Body of pancreas (tissue), 4 donors: ENCODE data around the gene COG3. TPM values are rescaled to one million over a fixed set of nuclear protein-coding genes. Genes with fewer than 3 reads are reported as not detected.

ENCODE experiments used
- ATAC-seq: fragments of 150-250 bp; one replicate; pipeline ENCODE4 v1.9.1; 2016
- DNase-seq, 4 donors: peaks; one replicate each; pipeline ENCODE4 v3.0.0-alpha.2; 2019
- H3K27ac ChIP-seq, 4 donors: fragments of 200-600 bp; sonication (generic); 1 replicate in 3 of 4; 2 replicates in 1 of 4; pipeline versions ENCODE4 v1.5.1 to v1.6.1; 2016 to 2019; ENCODE audit warnings: mild to moderate bottlenecking in 1 of 4, mixed read lengths in 1 of 4, moderate library complexity in 1 of 4
- H3K27me3 ChIP-seq, 2 donors: fragments of 200-600 bp; sonication (generic); one replicate each; pipeline ENCODE4 v1.6.0; 2016; ENCODE audit warnings: mild to moderate bottlenecking in 1 of 2
- H3K36me3 ChIP-seq, 2 donors: fragments of 200-600 bp; sonication (generic); replicated peaks in 1 of 2; 2 replicates each; pipeline ENCODE4 v1.5.1; 2016; ENCODE audit warnings: low read depth in 2 of 2; ENCODE audit not compliant: insufficient read depth in 1 of 2
- H3K4me1 ChIP-seq: fragments of 200-600 bp; sonication (generic); one replicate; pipeline ENCODE4 v1.6.0; 2016
- H3K4me3 ChIP-seq, 2 donors: fragments of 200-600 bp; sonication (generic); 1 replicate in 1 of 2; 2 replicates in 1 of 2; pipeline ENCODE4 v1.5.1; 2016 to 2019
- H3K9me3 ChIP-seq, 3 donors: fragments of 200-600 bp; sonication (generic); 1 replicate in 2 of 3; 2 replicates in 1 of 3; pipeline ENCODE4 v1.5.1; 2016
- POLR2A ChIP-seq, 3 donors: fragments of 450-650 bp; IDR thresholded peaks; one replicate each; pipeline ENCODE4 v1.6.1; 2016; ENCODE audit warnings: antibody characterized with exemption in 3 of 3, mild to moderate bottlenecking in 2 of 3
- WGBS, 2 donors: methylation state at CpG; one replicate each; pipeline ENCODE4 v1.1.5; 2017; 5-methylcytosine and 5-hydroxymethylcytosine counted together
- intact Hi-C: fragments of 100-400 bp; cut with DNase I; formaldehyde crosslinking; loops from one replicate; pipeline ENCODE4 v1.15.1; 2023
- total RNA-seq, 2 donors: library from RNA; depleted of rRNA; stranded (reverse); fragments of >200 nt; gene quantifications; one replicate each; pipeline ENCODE4 v1.1.0, GENCODE V29; 2016
- TF ChIP-seq, protein P1 (sequence below), 7 experiments: fragments of 450-650 bp in 4 of 7; fragments of 200-600 bp in 3 of 7; sonication (generic) in 3 of 7; IDR thresholded peaks; one replicate each; pipeline ENCODE4 v1.5.1; 2016 to 2019; ENCODE audit warnings: antibody characterized with exemption in 7 of 7

The COG3 gene
- total RNA-seq, 2 donors from 2014 or later = 49.0 to 52.7 TPM

DNA sequence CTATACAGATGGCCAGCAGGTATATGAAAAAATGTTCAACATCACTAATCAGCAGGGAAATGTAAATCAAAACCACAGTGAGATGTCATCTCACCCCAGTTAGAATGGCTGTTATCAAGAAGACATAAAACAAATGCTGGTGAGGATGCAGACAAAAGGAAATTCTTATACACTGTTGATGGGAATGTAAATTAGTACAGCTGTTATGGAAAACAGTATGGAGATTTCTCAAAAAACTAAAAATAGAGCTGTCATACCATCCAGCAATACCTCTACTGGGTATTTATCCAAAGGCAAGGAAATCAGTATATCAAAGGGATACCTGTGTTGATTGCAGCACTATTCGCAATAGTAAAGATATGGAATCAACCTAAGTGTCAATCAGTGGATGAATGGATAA is 22.9 kb downstream of the COG3 start:
- no peak for ATAC-seq
- no peak for TF ChIP-seq POLR2A (IDR thresholded peaks at IDR 0.05)
- TF ChIP-seq, protein P1, sequence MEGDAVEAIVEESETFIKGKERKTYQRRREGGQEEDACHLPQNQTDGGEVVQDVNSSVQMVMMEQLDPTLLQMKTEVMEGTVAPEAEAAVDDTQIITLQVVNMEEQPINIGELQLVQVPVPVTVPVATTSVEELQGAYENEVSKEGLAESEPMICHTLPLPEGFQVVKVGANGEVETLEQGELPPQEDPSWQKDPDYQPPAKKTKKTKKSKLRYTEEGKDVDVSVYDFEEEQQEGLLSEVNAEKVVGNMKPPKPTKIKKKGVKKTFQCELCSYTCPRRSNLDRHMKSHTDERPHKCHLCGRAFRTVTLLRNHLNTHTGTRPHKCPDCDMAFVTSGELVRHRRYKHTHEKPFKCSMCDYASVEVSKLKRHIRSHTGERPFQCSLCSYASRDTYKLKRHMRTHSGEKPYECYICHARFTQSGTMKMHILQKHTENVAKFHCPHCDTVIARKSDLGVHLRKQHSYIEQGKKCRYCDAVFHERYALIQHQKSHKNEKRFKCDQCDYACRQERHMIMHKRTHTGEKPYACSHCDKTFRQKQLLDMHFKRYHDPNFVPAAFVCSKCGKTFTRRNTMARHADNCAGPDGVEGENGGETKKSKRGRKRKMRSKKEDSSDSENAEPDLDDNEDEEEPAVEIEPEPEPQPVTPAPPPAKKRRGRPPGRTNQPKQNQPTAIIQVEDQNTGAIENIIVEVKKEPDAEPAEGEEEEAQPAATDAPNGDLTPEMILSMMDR (IDR thresholded peaks at IDR 0.05) = no peak
- Histone ChIP-seq H3K27ac (no peak overlapping the region), H3K4me3 (no peak overlapping the region), H3K4me1 (no peaks in the 10 kb centered on the region), H3K27me3 (no peaks in the 10 kb centered on the region), H3K36me3 (peaks cover 0 to 18% of the 10 kb centered on the region in 2 donors), H3K9me3 (no peaks in the 10 kb centered on the region)
- no peak for DNase-seq
- intact Hi-C loops = no loop called here
- WGBS, 2 donors = 41 to 50% methylated on average over 1 of the region's 1 CpG

DNA sequence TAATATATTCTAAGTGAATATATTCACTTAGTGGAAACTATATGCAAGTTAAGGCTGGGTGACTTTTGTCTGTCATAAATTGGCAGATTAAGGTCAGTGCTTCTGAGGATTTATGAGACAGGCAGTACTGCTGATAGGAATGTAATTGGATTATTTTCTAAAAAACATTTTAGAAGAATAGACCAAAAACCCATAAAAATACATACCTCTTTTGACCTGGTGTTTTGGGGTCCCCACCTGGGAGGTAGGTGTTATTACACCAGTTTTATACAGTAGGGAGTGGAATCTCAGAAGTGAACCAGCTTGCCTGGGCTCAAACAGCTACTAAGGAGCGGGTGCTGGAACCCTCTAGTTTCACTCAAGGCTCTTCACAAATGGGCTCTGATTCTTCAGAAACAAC is 25.3 kb downstream of the COG3 start:
- intact Hi-C loops = no loop called here
- no peak for DNase-seq
- peaks cover under 1 to 17% of the 10 kb centered on the region in 2 donors for H3K36me3 ChIP-seq

DNA sequence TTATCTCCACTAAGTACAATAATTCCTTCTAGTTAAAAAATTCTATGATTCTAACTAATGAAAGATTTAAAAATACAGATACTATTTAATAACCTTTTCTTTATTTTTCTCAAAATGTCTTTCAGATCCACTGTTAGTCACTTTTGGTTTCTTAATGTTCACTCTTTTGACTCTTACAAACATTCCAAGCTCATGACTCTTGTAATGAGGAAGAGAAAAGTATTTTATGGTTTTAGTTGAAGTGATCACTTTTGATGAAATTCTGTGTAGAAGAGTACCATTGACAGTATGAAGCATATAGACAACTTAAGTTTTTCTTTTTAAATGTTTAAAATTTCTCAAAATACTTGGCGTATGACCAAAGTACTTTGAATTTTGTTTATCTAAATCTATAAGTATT is 27.8 kb downstream of the COG3 start:
- Histone ChIP-seq H3K4me3 (no peak overlapping the region), H3K9me3 (no peaks in the 10 kb centered on the region), H3K27me3 (no peaks in the 10 kb centered on the region), H3K27ac (peak overlapping the region in 1 of 4 donors; percentile 14), H3K4me1 (no peaks in the 10 kb centered on the region), H3K36me3 (peaks cover 5 to 20% of the 10 kb centered on the region in 2 donors)
- intact Hi-C loops = no loop called here
- 91 to 92% methylated on average over 1 of the region's 1 CpG for WGBS, 2 donors
- TF ChIP-seq, protein P1 (IDR thresholded peaks at IDR 0.05) = no peak
- no peak for DNase-seq
- no peak for ATAC-seq

More for the DNA sequence above, 25.3 kb downstream of the COG3 start:
- WGBS, 2 donors = 88 to 100% methylated on average over 1 of the region's 1 CpG
- TF ChIP-seq, protein P1 (IDR thresholded peaks at IDR 0.05) = peak in 4 of 7 experiments; percentile 27 to 42 (median 32)
- TF ChIP-seq POLR2A (IDR thresholded peaks at IDR 0.05) = no peak
- no peak for ATAC-seq
- no peaks in the 10 kb centered on the region for H3K27me3 ChIP-seq
- H3K4me3 ChIP-seq = no peak overlapping the region
- no peaks in the 10 kb centered on the region for H3K4me1 ChIP-seq
- no peaks in the 10 kb centered on the region for H3K9me3 ChIP-seq
- H3K27ac ChIP-seq = no peak overlapping the region

DNA sequence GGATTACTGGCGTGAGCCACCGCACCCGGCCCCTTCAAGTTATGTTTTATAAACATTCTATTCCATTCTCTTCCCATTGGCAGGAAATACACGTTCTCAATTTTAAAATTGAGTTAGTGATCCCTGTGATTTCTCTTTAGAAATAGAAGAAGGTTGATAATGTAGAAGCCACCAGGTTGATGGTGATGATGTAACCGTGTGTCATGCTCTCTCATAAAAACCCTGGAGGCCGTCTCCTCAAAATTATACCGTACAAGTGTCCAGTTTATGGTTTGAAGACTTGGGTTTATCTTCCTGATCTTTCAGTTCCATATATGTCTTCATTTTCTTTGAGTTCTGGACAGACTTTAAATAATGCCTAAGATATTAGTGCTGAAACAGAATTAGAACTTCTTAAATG is 32.2 kb downstream of the COG3 start:
- no peak for ATAC-seq
- Histone ChIP-seq H3K27me3 (no peaks in the 10 kb centered on the region), H3K36me3 (peaks cover 5 to 16% of the 10 kb centered on the region in 2 donors), H3K4me1 (peaks cover 17% of the 10 kb centered on the region), H3K4me3 (no peak overlapping the region), H3K9me3 (no peaks in the 10 kb centered on the region), H3K27ac (no peak overlapping the region)
- intact Hi-C loops = no loop called here
- 83 to 84% methylated on average over 7 of the region's 7 CpGs for WGBS, 2 donors
- no peak for DNase-seq
- TF ChIP-seq, protein P1 (IDR thresholded peaks at IDR 0.05) = no peak
- TF ChIP-seq POLR2A (IDR thresholded peaks at IDR 0.05) = no peak

DNA sequence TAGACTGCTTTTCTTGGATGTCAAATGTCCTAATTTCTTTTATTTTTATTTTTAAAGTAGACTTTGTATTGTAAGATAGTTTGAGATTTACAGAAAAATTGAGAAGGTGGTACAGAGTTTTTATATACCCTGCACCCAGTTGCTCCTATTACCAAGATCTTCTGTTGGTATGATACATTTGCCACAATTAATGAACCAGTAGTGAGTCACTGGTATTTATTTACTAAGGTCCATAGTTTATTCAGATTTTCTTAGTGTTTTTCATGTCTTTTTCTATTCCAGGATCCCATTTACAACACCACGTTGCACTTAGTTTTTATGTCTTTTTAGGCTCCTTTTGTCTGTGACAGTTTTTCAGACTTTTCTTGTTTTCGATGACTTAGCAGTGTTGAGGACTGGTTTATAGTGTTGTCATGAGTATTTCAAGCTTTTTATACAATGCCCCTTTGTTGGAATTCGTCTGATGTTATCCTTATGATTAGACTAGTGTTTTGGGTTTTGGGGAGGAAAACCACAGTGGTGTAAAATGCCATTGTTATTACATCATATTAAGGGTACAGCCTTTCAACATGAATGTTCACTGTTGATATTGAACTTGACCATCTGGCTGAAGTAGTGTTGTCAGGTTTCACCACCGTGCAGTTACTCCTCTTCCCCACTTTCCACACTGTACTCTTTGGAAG is 35.9 kb downstream of the COG3 start:
- Histone ChIP-seq H3K27ac (no peak overlapping the region), H3K4me1 (peaks cover 17% of the 10 kb centered on the region), H3K27me3 (no peaks in the 10 kb centered on the region), H3K4me3 (no peak overlapping the region), H3K9me3 (no peaks in the 10 kb centered on the region), H3K36me3 (peaks cover 0 to 24% of the 10 kb centered on the region in 2 donors)
- DNase-seq (no peak), ATAC-seq (no peak)
- TF ChIP-seq POLR2A (IDR thresholded peaks at IDR 0.05) = no peak
- TF ChIP-seq, protein P1 (IDR thresholded peaks at IDR 0.05) = no peak
- WGBS, 2 donors = 50 to 54% methylated on average over 4 of the region's 4 CpGs
- intact Hi-C loops = loop anchor here (10.0 kb wide), 1 partner anchor 136 kb away; no protein-coding TSS in a partner anchor
